ENCODE results near the gene VASH1.

The VASH1 gene

GRCh38 chr14:76753541-76754198 is 7.6 kb upstream of the VASH1 start:
- no peak for TF ChIP-seq ZFP41 (tag by site-specific recombination; IDR thresholded peaks at IDR 0.05; ENCODE audit: borderline replicate concordance)
- no peak for TF ChIP-seq ZBTB44 (tag by site-specific recombination; IDR thresholded peaks at IDR 0.05)
- TF ChIP-seq PRDM10 (tag by site-specific recombination; IDR thresholded peaks at IDR 0.05), result no peak
- no peak for TF ChIP-seq ZNF571 (tag by site-specific recombination; IDR thresholded peaks at IDR 0.05)
- no peak for TF ChIP-seq ZNF548 (tag by site-specific recombination; IDR thresholded peaks at IDR 0.05)
- no peak for TF ChIP-seq REPIN1 (tag by site-specific recombination; IDR thresholded peaks at IDR 0.05; ENCODE audit: low read depth)
- TF ChIP-seq ZNF624 (tag by site-specific recombination; IDR thresholded peaks at IDR 0.05), result no peak
- no peak for TF ChIP-seq SCRT1 (tag by site-specific recombination; IDR thresholded peaks at IDR 0.05; ENCODE audit: borderline replicate concordance)
- TF ChIP-seq ZNF366 (tag by site-specific recombination; conservative IDR thresholded peaks at IDR 0.05), result no peak
- no peak for TF ChIP-seq ZNF623 (tag by site-specific recombination; IDR thresholded peaks at IDR 0.05)
- TF ChIP-seq ZNF157 (tag by site-specific recombination; IDR thresholded peaks at IDR 0.05), result no peak
- TF ChIP-seq ZNF146 (tag by site-specific recombination; IDR thresholded peaks at IDR 0.05), result no peak
- TF ChIP-seq ZNF747 (tag by site-specific recombination; IDR thresholded peaks at IDR 0.05), result no peak
- TF ChIP-seq ZNF37A (tag by site-specific recombination; IDR thresholded peaks at IDR 0.05), result no peak
- TF ChIP-seq ZNF148 (tag by site-specific recombination; IDR thresholded peaks at IDR 0.05; ENCODE audit: borderline replicate concordance), result no peak
- no peak for TF ChIP-seq ZNF114 (tag by site-specific recombination; IDR thresholded peaks at IDR 0.05)
- TF ChIP-seq ZNF514 (tag by site-specific recombination; IDR thresholded peaks at IDR 0.05), result no peak
- no peak for TF ChIP-seq ZNF426 (tag by site-specific recombination; IDR thresholded peaks at IDR 0.05)
- TF ChIP-seq HOXD13 (CRISPR knock-in tag; IDR thresholded peaks at IDR 0.05; ENCODE audit: borderline replicate concordance), result no peak
- no peak for TF ChIP-seq GLI2 (tag by site-specific recombination; IDR thresholded peaks at IDR 0.05; ENCODE audit: borderline replicate concordance, low read depth)
- no peaks in the 10 kb centered on the region for H3K36me3 ChIP-seq (ENCODE audit: control insufficient read depth in 2 of 2, insufficient read depth in 1 of 2, low read length in 2 of 2)
- ChIA-PET POLR2A (no interaction called here), CTCF (no interaction called here)
- no peaks in the 10 kb centered on the region for H3K9me3 ChIP-seq (ENCODE audit: control insufficient read depth, insufficient read depth, low read depth, low read length)
- H3K4me3 ChIP-seq (ENCODE audit: low read depth, low read length), result no peak overlapping the region
- H3K4me1 ChIP-seq (ENCODE audit: control insufficient read depth, insufficient read depth, low read length), result no peaks in the 10 kb centered on the region
- H3K27ac ChIP-seq (ENCODE audit: extremely low read depth, low read depth, low read length), result no peak overlapping the region
